HepG2 (cell line): ENCODE data around the gene ATP11A. TPM values are rescaled to one million over a fixed set of nuclear protein-coding genes. Genes with fewer than 3 reads are reported as not detected.

Source experiments
- AFF4 ChIP-seq: sonication (generic); formaldehyde crosslinking; IDR thresholded peaks from 2 replicates; pipeline ENCODE4 v1.4.0; 2020; ENCODE audit warnings: missing genetic modification reagents
- DNMT3B ChIP-seq: conservative IDR thresholded peaks from 2 replicates; pipeline ENCODE4 v1.6.1; 2016; ENCODE audit warnings: missing biosample characterization, control low read depth
- IRF2 ChIP-seq: IDR thresholded peaks from 2 replicates; pipeline ENCODE4 v1.6.1; 2018; ENCODE audit warnings: missing genetic modification reagents, missing compliant biosample characterization
- KLF16 ChIP-seq, 2 experiments: sonication (generic) in 1 of 2; formaldehyde crosslinking in 1 of 2; IDR thresholded peaks; 2 replicates each; pipeline versions ENCODE4 v1.6.1 to v1.8.0; 2016 to 2023; ENCODE audit warnings: missing genetic modification reagents in 2 of 2, missing compliant biosample characterization in 1 of 2
- KMT2A ChIP-seq: sonication (generic); formaldehyde crosslinking; IDR thresholded peaks from 2 replicates; pipeline ENCODE4 v1.4.0; 2020; ENCODE audit warnings: missing genetic modification reagents
- MYPOP ChIP-seq: sonication (generic); formaldehyde crosslinking; IDR thresholded peaks from 2 replicates; pipeline ENCODE4 v1.8.1; 2023; ENCODE audit warnings: mild to moderate bottlenecking, moderate library complexity, missing genetic modification reagents
- NCOA2 ChIP-seq: sonication (generic); formaldehyde crosslinking; IDR thresholded peaks from 2 replicates; pipeline ENCODE4 v1.8.0; 2022; ENCODE audit warnings: inconsistent platforms
- PRMT3 ChIP-seq: sonication (generic); formaldehyde crosslinking; IDR thresholded peaks from 2 replicates; pipeline ENCODE4 v1.8.1; 2022; ENCODE audit warnings: low read depth, mild to moderate bottlenecking, moderate library complexity, missing genetic modification reagents, borderline replicate concordance
- REPIN1 ChIP-seq: sonication (generic); formaldehyde crosslinking; IDR thresholded peaks from 2 replicates; pipeline ENCODE4 v1.8.0; 2022; ENCODE audit warnings: missing genetic modification reagents, low read depth, mild to moderate bottlenecking, borderline replicate concordance
- SAP130 ChIP-seq: IDR thresholded peaks from 2 replicates; pipeline ENCODE4 v1.6.1; 2016; ENCODE audit warnings: low read depth
- SMYD3 ChIP-seq: sonication (generic); formaldehyde crosslinking; IDR thresholded peaks from 2 replicates; pipeline ENCODE4 v1.8.1; 2023; ENCODE audit warnings: mild to moderate bottlenecking, missing genetic modification reagents
- TRIM24 ChIP-seq: sonication (generic); formaldehyde crosslinking; IDR thresholded peaks from 2 replicates; pipeline ENCODE4 v1.8.0; 2022; ENCODE audit warnings: mild to moderate bottlenecking, missing genetic modification reagents
- YEATS4 ChIP-seq: sonication (generic); formaldehyde crosslinking; IDR thresholded peaks from 2 replicates; pipeline ENCODE4 v1.4.0; 2020; ENCODE audit warnings: missing genetic modification reagents, borderline replicate concordance
- ZMYM2 ChIP-seq: sonication (generic); formaldehyde crosslinking; IDR thresholded peaks from 2 replicates; pipeline ENCODE4 v1.8.0; 2022; ENCODE audit warnings: mild to moderate bottlenecking, missing genetic modification reagents
- ZNF274 ChIP-seq: sonication (generic); formaldehyde crosslinking; IDR thresholded peaks from 2 replicates; pipeline ENCODE4 v1.5.1; 2020; ENCODE audit warnings: mild to moderate bottlenecking, missing genetic modification reagents
- ZNF33B ChIP-seq: sonication (generic); formaldehyde crosslinking; IDR thresholded peaks from 2 replicates; pipeline ENCODE4 v1.5.1; 2020; ENCODE audit warnings: mild to moderate bottlenecking, missing genetic modification reagents
- ZNF713 ChIP-seq: sonication (generic); formaldehyde crosslinking; IDR thresholded peaks from 2 replicates; pipeline ENCODE4 v1.4.0; 2020; ENCODE audit warnings: mild to moderate bottlenecking, missing genetic modification reagents
- polyA plus RNA-seq, 8 experiments: library from polyadenylated mRNA; depleted of rRNA in 3 of 8; stranded (reverse) in 7 of 8; unstranded in 1 of 8; fragments of >200 nt; fragmentation: Illumina TruSeq in 4 of 8; extraction: Trizol in 4 of 8; gene quantifications; 2 replicates each; pipeline versions ENCODE4 v1.2.1 to v1.2.3, GENCODE V29; 2011 to 2016; ENCODE audit warnings: low read depth in 4 of 8, missing spikeins in 1 of 8, mixed read lengths in 1 of 8; ENCODE audit not compliant: insufficient read depth in 1 of 8
- total RNA-seq, 5 experiments: library from RNA; depleted of rRNA; stranded (reverse); fragments of >200 nt; fragmentation: Illumina TruSeq; extraction: Trizol; gene quantifications; 2 replicates each; pipeline ENCODE4 v1.2.3, GENCODE V29; 2016; ENCODE audit warnings: low read depth in 1 of 5
- TF ChIP-seq, protein P1 (sequence below): sonication (generic); formaldehyde crosslinking; IDR thresholded peaks from 2 replicates; pipeline ENCODE4 v1.5.1; 2020; ENCODE audit warnings: mild to moderate bottlenecking, missing genetic modification reagents, moderate library complexity
- TF ChIP-seq, protein P2 (sequence below): sonication (generic); formaldehyde crosslinking; IDR thresholded peaks from 2 replicates; pipeline ENCODE4 v1.5.0; 2020; ENCODE audit warnings: missing genetic modification reagents, mild to moderate bottlenecking, borderline replicate concordance

ATP11A gene
- total and polyA plus RNA-seq, 2 of the 13 experiments (the other 11 are each of a cell fraction or from before 2014, with no cell fraction given) = 18.4 to 20.1 TPM

DNA sequence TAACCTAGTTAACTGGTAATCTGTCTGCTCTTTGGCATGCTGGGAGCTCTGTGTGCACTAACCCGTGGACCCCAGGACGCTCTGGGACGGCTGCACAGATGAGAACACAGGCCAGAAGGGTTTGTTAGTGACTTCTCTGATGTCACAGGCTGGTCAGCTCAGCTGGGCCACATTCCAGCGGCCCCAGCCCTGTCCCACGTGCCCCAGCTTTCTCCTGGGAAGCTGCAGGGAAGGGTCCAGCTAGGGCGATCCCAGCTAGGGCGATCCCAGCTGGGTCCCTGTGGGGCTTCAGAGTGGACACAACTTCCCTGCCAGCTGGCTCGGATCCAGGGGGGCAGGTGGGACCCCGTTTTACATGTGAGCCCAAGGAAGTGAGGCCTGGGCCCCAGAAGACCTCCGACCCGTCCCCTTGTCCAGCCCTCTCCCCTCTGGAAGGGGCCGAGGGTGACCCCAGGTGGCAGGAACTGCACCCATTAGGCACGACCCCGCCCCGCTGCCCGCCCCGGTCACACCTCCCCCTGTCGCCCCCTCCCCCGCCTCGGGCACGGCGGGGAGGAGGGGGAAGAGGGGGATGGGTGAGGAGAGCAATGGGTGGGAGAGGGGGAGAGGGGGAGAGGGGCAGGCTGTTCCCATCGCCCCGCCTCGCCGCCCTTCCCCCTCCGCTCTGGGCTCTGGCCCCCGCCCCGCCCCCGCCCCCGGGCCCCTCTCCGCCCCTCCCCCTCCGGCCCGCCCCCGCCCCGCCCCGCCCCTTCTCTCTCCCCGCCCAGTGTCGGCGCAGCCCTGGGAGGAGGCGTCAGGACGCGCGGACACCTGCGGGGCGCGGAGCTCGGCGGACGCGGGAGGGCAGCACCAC lies 204.0 kb downstream of the ATP11A start (continued):
- TF ChIP-seq TRIM24 (CRISPR knock-in tag) (no peak), IRF2 (peak; percentile 57; the same call in 1 of the 2 replicates), ZMYM2 (CRISPR knock-in tag) (no peak), AFF4 (no peak), REPIN1 (CRISPR knock-in tag) (peak; percentile 50; the same call in 1 of the 2 replicates), KMT2A (CRISPR knock-in tag) (no peak), ZNF713 (CRISPR knock-in tag) (no peak), KLF16 (CRISPR knock-in tag; IDR thresholded peaks at IDR 0.05) (no peak), DNMT3B (no peak), PRMT3 (CRISPR knock-in tag) (no peak), YEATS4 (CRISPR knock-in tag) (peak; percentile 65), NCOA2 (CRISPR knock-in tag) (0 out of 2 replicates have a peak, but pooled peaks have one; percentile 36), MYPOP (CRISPR knock-in tag) (no peak), ZNF33B (CRISPR knock-in tag) (no peak), SAP130 (CRISPR knock-in tag) (peak; percentile 88), ZNF274 (CRISPR knock-in tag) (no peak), SMYD3 (CRISPR knock-in tag) (no peak)
- TF ChIP-seq, protein P1, sequence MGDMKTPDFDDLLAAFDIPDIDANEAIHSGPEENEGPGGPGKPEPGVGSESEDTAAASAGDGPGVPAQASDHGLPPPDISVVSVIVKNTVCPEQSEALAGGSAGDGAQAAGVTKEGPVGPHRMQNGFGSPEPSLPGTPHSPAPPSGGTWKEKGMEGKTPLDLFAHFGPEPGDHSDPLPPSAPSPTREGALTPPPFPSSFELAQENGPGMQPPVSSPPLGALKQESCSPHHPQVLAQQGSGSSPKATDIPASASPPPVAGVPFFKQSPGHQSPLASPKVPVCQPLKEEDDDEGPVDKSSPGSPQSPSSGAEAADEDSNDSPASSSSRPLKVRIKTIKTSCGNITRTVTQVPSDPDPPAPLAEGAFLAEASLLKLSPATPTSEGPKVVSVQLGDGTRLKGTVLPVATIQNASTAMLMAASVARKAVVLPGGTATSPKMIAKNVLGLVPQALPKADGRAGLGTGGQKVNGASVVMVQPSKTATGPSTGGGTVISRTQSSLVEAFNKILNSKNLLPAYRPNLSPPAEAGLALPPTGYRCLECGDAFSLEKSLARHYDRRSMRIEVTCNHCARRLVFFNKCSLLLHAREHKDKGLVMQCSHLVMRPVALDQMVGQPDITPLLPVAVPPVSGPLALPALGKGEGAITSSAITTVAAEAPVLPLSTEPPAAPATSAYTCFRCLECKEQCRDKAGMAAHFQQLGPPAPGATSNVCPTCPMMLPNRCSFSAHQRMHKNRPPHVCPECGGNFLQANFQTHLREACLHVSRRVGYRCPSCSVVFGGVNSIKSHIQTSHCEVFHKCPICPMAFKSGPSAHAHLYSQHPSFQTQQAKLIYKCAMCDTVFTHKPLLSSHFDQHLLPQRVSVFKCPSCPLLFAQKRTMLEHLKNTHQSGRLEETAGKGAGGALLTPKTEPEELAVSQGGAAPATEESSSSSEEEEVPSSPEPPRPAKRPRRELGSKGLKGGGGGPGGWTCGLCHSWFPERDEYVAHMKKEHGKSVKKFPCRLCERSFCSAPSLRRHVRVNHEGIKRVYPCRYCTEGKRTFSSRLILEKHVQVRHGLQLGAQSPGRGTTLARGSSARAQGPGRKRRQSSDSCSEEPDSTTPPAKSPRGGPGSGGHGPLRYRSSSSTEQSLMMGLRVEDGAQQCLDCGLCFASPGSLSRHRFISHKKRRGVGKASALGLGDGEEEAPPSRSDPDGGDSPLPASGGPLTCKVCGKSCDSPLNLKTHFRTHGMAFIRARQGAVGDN (CRISPR knock-in tag) = peak; percentile 69
- TF ChIP-seq, protein P2, sequence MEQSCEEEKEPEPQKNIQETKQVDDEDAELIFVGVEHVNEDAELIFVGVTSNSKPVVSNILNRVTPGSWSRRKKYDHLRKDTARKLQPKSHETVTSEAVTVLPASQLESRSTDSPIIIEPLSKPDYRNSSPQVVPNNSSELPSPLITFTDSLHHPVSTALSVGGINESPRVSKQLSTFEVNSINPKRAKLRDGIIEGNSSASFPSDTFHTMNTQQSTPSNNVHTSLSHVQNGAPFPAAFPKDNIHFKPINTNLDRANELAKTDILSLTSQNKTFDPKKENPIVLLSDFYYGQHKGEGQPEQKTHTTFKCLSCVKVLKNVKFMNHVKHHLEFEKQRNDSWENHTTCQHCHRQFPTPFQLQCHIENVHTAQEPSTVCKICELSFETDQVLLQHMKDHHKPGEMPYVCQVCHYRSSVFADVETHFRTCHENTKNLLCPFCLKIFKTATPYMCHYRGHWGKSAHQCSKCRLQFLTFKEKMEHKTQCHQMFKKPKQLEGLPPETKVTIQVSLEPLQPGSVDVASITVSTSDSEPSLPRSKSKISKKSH (CRISPR knock-in tag) = peak; percentile 73; the same call in 1 of the 2 replicates
